ENCODE results near the gene FBXO10.

GRCh38 chr9:37508135-37508833 lies 67.9 kb downstream of the FBXO10 start:
- TF ChIP-seq CTCF (conservative IDR thresholded peaks at IDR 0.05; ENCODE audit: low read depth, low read length), result no peak
- no peak for TF ChIP-seq RAD21 (IDR thresholded peaks at IDR 0.05; ENCODE audit: low read length)
- TF ChIP-seq CEBPB (IDR thresholded peaks at IDR 0.05; ENCODE audit: low read depth, low read length), result 0 out of 2 replicates have a peak, but pooled peaks have one; percentile 7
- TF ChIP-seq BHLHE40 (IDR thresholded peaks at IDR 0.05; ENCODE audit: low read depth, low read length), result no peak

Measured in IMR-90 (cell line).